ENCODE data around the gene UAP1L1.
A peak's percentile ranks its signal among the peaks of the same experiment; 100 is the strongest.

The UAP1L1 gene

DNA sequence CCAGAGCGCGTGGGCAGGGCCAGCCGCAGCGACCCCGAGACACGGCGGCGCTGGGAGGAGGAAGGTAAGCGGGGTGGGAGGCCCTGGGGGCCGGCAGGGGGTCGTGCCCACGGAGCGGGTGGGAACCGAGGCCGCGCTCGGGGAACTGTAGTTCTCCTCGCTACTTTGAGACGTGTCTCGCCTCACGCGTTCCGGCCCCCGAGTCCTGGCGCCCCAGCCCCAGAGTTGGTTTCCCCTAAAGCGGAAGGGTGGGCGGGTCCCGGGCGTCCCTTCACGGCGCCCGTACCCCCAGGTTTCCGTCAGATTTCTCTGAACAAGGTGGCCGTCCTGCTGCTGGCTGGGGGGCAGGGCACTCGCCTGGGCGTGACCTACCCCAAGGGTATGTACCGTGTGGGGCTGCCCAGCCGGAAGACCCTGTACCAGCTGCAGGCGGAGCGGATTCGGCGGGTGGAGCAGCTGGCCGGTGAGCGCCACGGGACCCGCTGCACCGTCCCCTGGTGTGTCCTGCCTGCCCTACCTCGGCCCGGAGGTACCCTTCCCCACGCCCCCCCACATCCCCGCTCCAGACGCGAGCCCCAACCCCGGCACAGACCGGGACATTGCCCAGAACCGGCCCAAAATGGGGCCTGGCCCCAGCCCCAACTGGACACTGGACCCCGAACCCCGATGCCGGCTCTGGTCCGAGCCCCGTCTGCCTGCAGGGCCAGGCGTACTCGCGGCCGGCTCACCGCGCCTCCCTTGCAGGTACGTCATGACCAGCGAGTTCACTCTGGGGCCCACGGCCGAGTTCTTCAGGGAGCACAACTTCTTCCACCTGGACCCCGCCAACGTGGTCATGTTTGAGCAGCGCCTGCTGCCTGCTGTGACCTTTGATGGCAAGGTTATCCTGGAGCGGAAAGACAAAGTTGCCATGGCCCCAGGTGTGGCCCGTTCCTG lies 709 bp downstream of the UAP1L1 start:
- no peak for DNase-seq

DNA sequence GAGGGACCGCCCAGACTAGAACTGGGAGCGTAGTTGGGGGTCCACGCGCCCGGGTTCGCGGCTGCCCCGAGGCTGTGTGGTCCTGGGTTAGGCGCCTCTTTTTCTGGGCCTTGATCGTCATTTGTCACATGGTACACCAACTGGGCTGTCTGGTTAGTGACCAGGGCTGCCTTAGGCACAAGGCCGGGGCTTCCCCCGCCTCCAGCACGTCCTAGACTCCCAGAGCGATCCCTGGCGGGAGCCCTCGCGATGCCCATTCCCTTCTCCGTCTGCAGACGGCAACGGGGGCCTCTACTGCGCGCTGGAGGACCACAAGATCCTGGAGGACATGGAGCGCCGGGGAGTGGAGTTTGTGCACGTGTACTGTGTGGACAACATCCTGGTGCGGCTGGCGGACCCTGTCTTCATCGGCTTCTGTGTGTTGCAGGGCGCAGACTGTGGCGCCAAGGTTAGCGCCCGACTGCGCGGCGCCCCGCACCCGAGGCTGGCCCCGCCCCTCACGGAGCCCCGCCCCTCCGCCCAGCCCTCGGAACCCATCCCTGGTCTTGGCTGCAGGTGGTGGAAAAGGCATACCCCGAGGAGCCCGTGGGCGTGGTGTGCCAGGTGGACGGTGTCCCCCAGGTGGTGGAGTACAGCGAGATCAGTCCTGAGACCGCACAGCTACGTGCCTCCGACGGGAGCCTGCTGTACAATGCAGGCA lies 1.5 kb downstream of the UAP1L1 start:
- no peak for DNase-seq

DNA sequence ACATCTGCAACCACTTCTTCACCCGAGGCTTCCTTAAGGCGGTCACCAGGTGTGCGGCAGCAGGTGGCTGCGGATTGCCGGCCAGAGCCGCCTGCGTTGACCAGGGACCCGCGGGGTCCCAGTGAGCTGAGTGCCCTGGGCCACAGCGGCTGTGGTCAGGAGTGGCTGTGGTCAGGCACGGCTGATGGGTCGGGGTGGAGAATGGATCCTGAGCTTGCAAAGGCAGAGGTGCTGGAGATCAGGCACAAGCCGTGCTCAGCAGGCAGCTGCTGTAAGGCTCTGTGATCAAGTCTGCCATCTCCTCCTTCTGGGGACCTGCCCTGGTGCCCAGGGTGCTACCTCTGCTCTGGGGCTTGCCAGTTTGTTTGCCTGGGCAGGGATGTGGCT lies 2.1 kb downstream of the UAP1L1 start:
- DNase-seq = no peak

DNA sequence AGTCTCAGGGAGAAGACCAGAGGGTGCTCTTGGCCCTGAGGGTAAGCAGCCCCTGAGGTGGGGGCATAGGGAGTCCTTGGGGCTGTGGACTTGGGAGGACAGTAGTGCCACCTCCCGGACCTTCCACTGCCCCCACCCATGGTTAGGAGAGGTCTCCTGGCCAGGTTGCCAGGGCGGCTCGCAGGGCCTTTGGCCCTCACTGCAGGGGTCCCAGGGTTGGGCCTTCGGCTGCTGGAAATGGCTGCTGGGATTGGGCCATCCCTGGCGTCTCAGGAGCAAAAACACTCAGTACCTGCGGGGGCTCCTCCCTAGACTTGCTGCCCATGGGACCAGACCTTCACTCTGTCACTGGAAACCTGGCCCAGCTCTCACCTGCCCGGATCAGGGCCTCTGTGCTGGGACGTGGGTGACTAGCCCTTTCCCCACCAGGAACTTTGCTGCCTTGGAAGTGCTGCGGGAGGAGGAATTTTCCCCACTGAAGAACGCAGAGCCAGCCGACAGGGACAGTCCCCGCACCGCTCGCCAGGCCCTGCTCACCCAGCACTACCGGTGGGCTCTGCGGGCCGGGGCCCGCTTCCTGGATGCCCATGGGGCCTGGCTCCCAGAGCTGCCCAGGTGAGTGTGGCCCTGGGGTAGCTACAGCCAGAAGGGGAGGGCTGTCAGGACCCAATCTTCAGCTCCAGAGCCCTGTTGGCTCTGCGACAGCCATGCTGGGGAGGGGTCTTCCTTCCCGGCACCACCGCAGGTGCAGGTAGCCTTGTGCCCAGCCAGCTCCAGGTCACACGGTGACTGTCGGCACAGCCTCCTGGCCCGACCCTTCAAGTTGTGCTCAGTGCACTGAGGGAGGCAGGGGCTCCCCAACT lies 3.2 kb downstream of the UAP1L1 start:
- DNase-seq = no peak

DNA sequence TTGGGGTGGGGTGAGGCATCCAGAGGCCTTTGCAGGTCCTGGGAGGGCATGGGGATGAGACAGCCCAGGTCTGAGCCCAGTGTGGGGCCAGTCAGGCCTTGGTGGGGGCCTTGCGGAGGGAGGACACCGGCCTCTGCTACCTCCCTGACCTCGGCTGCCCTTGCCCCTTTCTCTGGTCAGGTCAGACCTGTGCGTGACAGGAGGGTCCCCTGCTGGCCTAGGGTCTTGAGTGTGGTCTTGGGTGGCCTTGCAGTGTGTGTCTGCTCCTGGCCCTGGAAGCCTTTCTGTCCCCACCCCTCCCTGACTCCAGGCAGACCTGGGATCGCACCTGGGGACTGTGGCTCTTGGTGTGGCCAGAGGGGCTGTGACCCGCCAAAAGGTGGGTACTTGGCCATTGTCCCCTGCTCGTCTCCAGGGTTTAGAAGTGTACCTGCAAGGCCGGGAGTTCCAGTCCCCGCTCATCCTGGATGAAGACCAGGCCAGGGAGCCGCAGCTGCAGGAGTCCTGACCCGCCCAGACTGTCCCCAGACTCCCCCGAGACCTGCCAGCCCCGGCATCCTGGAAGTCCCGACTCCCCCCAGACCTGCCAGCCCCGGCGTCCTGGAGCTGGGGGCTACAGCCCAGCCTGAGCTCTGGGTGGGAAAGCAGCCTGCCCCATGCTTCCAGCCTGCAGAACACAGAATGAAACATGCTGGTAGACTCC lies 5.1 kb downstream of the UAP1L1 start:
- no peak for DNase-seq

DNA sequence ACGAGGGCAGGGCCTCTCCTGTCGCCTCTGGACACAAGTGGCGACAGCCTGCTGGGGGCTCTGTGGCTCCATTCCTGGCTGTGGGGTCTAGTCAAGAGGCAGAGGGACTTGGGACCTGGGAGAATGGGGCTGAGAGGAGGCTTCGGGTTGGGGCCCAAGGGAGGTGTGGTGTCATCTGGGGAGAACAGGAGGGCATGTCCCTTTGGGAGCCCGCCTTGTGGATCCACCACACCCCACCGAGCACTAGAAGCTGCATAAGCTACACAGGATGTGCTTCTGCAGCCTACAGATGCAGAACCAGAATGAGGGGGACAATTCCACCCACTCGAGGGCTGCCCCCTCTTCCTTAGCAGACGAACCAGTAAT lies 5.6 kb downstream of the UAP1L1 start:
- no peak for DNase-seq

DNA sequence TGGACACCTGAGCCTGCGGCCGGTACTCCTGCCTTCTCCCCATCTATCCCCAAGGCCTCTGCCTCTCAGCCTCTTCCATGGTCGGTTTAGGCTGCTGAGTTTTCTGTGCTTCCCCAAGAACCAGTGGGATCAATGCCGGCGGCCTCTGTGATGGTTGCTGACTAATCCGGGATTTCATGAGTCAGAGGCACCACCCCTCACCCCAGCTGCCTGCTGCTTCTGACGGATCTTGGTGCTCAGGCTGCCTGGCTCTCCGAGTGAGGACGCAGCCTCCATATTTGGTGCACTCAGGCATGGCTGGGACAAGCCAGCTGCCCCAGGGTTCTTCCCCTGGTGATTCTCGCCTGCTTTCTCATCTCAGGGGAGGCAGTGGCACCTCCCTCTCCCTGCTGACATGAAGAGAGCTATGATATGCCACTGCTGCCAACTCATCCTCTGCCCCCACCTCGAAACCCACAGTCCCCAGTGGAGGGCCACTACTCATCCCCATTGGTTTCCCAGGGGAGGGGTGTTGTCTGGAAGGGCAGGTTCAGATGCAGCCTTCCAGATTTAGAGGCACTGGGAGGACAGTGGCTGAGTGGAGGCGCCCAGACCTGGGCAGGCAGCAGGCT lies 6.2 kb downstream of the UAP1L1 start:
- no peak for DNase-seq

DNA sequence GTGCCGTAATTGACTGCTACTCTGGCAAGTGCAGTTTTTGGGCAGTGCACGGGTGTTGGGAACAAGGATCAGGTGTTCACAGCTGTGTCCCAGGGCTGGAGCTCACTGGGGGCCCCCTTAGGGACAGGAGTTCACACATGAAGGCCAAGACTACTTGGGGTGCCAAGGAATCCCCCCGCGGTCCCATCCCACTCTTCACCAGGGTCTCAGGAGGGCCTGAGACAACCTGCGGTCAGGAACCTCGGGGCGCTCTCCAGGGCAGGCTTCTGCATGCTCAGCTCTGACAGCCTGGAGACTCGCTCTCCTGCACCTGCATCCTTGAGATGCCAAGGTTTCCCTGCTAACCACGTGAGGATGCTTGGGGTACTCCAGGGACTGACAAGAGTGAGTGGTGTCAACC lies 7.2 kb downstream of the UAP1L1 start:
- no peak for DNase-seq

DNA sequence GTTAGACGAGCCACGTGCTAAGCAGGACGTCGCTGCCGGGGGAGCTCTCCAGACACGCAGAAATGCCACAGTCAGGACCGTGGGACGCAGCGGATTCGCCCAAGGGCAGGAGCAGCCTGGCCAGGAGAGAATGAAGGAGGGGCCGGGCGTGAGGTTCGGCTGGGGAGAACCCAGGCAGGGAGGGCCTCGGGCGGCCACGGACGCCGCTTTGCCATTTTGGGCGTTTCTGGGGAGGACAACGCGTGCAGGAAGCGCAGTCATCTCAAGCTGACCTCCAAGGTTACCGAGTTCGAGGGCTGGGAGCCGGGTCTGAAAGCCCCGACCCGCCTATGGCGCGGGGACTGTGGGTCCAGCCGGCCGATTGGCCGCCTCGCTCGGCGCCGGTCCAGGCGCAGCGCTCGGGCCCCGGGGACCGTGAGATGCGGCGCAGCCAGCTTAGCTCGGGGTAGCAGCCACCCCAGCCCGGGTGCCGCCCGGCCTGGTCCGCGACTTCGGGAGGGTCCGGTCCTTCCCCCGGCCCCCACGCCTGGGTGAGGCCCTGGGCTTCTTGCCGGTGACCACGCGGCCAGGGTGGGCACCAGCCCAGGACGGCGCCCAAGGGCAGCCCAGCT lies 8.7 kb downstream of the UAP1L1 start:
- peak; percentile 14 to 33 for DNase-seq

DNA sequence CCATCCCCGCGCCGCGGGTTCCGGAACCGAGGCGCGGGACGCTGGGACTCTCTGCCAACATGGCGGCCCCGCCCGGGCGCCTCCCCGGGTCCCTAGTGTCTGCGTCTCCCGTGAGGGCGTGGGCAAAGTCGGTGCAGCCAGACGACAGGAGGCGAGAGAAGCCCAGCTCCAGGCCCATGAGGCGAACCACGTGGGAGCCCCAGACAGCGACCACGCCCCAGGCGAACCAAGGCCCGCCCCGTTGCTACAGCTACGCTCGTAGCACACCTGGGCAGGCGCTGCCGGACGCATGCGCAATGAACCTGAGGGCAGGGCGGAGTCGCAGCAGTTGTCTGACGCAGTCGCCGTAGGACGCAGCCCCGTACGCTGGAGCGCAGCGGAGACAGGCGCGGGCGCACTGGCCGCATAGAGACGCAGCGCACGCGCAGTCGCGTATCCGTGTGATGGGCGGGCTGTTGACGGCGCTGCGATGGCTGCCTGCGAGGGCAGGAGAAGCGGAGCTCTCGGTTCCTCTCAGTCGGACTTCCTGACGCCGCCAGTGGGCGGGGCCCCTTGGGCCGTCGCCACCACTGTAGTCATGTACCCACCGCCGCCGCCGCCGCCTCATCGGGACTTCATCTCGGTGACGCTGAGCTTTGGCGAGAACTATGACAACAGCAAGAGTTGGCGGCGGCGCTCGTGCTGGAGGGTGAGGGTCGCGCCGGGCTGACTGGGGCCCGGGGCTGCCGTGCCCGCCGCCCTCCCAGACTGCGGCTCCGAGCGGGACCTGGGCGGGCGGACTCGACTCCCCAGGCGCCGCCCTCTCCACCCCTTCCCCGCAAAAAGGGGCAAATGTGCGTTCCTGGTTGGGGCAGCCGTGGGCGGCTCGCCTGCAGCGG lies 9.5 kb downstream of the UAP1L1 start, which contains the start of gene MAN1B1:
TSS of gene MAN1B1 (plus strand) at position 455 of the 878 bp plus-strand sequence. CDS start at position 470, 15 bp downstream.
- peak; percentile 99 to 100 for DNase-seq

DNA sequence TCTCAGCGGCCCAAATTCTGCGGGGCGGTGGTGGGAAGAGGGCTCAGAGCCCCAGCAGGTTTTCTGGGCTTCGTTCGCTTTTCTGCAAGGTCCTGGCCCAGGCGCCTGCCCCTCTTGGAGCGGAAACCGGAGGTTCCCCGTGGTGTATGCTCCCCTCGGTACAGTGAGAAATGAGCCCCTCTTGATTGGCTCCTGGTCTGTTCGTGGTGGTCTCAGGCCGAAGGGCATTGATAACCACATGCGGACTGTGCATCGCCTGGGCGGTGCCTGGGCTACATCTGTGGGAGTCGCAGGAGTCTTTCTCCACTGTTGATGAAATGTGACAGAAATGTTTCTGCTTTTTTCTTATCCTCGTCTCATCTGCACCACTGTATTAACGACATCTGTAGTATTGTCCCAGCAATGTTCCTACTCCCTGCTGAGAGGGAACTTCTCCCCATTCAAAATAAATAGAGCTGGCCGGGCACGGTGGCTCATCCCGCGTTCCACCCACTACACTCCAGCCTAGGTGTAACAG lies 10.2 kb downstream of the UAP1L1 start:
- no peak for DNase-seq

DNA sequence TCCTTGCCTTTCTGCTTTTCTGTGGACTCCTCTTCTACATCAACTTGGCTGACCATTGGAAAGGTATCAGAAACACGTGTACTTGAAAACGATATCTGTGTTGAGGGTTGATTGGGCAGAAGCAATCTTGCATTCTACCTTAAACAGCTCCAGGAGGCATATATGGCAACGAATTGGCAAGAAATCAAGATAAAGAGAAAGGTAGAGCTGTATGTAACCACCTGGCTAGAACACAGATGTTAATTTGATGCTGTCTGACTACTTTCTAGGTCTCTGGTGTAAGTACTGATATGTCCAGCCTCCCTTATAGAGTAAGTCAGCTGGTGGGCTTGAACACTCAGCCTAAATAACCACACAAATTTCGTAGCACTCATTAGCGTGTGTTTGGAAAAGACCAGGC lies 10.8 kb downstream of the UAP1L1 start:
- no peak for DNase-seq

DNA sequence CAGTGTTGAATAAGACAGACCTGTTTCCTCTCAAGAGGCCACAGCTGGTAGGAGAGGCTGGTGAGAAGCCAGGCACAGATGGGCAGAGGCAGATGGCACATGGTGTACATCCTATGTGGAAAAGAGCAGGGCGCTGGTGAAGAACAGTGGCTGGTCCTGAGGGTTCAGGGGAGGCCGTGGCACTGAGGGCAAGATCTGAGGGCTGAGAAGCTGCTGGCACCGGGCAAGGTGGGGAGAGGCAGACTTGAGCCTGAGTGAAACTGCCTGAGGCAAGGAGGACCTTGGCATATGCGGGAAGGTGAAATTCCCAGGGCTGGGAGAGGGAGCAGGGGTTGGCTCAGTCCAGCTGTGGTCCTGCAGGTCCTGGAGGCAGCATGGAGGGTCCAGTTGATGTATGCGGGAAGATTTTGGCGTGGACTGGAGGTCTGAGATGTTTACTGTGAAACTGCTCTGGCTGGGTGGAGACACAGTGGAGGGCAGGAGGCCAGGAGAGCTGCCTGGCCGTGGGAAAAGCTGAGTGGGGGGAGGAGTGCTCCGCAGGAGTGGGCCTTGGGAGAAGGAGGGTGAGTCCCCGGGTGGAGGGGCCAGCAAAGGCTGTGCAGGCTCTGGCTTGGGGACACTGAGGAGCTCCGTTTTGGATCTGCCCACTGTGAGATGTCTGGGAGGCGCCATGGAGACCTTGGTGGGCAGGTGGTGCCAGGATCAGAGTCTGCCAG lies 12.1 kb downstream of the UAP1L1 start:
- no peak for DNase-seq

DNA sequence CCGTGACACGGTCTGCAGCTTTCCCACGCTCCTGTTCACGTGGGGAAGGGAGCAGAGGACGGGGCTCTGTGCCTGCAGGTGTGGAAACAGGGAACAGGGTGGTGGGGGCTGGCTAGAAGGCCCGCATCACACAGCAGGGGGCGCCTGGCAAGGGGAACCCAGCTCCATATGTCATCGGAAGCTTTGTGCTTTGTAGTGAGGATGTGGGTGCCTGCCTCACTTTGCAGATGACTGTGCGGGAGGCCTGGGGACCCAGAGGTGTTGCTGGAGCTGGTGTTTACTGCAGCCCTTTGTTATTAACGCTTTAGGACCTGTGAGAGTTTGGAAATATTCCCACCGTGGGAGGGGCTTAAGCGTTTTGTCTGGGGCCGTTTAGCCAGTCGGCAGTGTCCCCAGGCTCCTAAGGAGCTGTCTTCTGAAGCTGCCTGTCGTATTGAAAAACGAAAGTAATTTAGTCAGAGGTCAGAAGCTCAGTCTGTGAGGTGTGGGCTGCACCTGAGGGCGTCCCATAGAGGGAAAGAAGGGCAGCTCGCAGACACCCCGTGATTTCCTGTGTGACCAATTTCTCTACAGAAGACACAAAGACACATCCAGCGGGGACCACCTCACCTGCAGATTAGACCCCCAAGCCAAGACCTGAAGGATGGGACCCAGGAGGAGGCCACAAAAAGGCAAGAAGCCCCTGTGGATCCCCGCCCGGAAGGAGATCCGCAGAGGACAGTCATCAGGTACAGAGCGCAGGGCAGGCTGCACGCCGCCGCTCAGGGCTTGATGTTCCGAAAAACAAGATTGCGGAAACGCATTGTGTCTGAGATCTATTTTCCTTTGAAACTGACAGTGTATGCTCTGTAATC lies 18.6 kb downstream of the UAP1L1 start:
- peak; percentile 84 to 85 for DNase-seq

DNA sequence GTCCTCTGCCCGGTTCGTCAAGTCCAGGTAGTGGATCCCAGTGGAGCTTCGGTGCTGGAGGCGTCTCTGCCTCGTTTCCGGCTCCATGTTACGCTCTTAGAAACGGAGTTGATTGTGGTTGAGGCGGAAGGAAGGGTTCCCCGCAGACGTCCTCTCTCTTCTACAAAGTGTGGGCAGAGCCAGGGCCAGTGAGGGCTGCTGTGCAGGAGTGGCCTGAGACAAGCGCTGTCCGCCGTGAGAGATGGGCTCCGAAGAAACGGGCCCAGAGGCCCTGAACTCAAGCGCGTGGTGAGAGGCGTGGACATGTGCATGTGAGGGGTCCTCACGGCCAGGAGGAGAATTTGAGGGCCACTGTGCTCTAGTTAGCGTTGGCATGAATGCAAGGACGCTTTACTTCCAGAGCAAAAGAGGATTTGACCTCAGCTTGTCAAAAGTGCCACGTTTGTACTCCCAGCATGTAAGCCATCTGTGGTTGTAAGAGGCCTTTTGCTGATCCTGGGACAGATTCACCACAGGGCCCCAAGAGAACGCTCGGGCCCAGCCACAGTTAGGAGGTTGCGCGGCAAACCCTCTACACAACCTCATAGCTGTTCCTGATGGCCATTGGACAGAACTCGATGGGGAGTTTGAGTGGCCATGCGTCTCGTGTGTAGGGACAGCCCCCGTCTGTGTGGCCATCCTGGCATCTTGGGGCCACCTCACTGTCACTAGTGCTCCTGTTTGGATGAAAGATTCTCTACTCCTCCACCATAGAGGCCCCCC lies 19.6 kb downstream of the UAP1L1 start:
- no peak for DNase-seq

DNA sequence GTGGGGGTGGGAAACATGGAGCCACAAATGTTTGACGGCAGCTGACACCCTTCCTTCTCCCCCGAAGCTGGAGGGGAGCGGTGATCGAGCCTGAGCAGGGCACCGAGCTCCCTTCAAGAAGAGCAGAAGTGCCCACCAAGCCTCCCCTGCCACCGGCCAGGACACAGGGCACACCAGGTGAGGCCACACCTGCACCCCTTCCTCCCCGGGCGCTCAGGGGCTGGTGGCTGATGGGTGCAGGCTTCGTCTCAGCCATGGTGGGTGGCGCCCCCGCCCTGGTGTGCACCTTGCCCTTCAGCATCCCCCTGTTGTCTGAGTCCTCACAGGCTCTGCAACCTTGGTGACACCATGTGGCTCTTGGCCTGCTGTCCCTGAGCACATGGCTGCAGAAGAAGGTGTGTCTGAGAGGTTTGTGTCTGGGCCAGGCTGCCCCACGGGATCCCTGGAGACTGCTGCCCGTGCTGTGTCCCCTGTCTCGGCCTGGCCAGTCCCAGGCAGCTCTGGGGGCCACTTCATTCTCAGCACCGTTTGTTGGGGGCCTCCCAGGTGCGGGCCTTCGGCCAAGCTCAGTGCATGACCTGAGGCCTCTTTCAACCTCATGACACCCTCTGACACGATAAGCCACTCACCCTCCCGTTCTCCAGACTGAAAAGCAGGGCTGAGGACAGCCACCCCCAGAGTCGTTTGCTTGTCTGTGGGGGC lies 20.6 kb downstream of the UAP1L1 start:
- DNase-seq = no peak

DNA sequence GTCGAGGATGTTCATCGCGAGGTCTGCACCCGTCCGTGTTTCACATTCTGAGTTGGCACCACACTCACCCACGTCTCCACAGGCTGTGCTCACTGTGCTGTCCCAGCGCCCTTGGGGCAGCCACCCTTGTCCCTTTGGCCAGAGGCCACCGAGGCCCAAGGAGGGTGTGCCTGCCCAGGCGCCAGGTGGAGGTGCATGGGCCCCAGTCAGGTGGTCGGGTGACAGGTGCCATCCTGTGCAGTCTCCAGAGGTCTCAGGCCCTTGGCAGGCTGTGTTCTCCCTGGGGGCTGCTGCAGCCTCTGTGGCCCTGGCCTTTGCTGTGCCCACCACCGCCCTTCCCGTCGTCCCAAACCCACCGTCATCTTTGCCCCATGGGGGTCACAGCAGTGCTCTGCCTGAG lies 21.9 kb downstream of the UAP1L1 start:
- DNase-seq = no peak
